Globus pallidus (tissue), 1 donor: Measurements from ENCODE around the gene CYP2E1.
"Not testable (repeated sequence)": the region's sequence is repeated elsewhere in the genome, so short reads cannot be mapped to it uniquely, and the experiment has no call there.

ENCODE experiments used
- DNase-seq: peaks from one replicate; pipeline ENCODE4 v3.0.0-alpha.2; 2015; ENCODE audit warnings: low spot score

CYP2E1 gene

GRCh38 chr10:133573460-133573859, 46.3 kb downstream of the CYP2E1 start:
- not testable (repeated sequence) for DNase-seq

- DNase-seq: not testable (repeated sequence)
These were observed 49.9 kb downstream of the CYP2E1 start for GRCh38 chr10:133577037-133577436.
